K562 treated with DMSO at 1 percent for 24 hours (cell line): ENCODE results near the gene GPX1. TPM values are rescaled to one million over a fixed set of nuclear protein-coding genes. Genes with fewer than 3 reads are reported as not detected.

ENCODE experiments used
- total RNA-seq: library from RNA; unstranded; fragments of 300-600 nt; gene quantifications from 2 replicates; pipeline ENCODE4 v1.2.3, GENCODE V29; 2022; ENCODE audit warnings: low read depth; ENCODE audit not compliant: insufficient read depth

GPX1 gene
- total RNA-seq: not detected in 2 replicates

GRCh38 chr3:49358217-49358883, at the start of gene GPX1:
Gene GPX1, minus strand, starts transcription at chr3:49358353. Its CDS starts 75 bp downstream, at chr3:49358278.

GRCh38 chr3:49339941-49340800, 18.0 kb downstream of the GPX1 start, which contains the start of gene USP4:
Gene USP4, minus strand, starts transcription at chr3:49340053. Its CDS starts 29 bp downstream, at chr3:49340024.

Other genes with a start within 250 kb of the GPX1 start
- gene USP19, start 237.5 kb downstream of the GPX1 start, total RNA-seq: 55.9 and 58.4 TPM in 2 replicates
- gene LAMB2, start 225.3 kb downstream of the GPX1 start, total RNA-seq: 33.5 and 36.3 TPM in 2 replicates
- 15.7 and 17.0 TPM in 2 replicates for gene CCDC71, start 192.0 kb downstream of the GPX1 start, total RNA-seq
- gene KLHDC8B, start 186.8 kb downstream of the GPX1 start, total RNA-seq: 46.2 and 53.9 TPM in 2 replicates
- gene C3orf62, start 81.1 kb downstream of the GPX1 start, total RNA-seq: 4.0 and 6.1 TPM in 2 replicates
- gene USP4, start 18.3 kb downstream of the GPX1 start, total RNA-seq: 14.1 and 14.5 TPM in 2 replicates
- 210 and 212 TPM in 2 replicates for gene RHOA, start 53.6 kb upstream of the GPX1 start, total RNA-seq
- 13.1 and 15.0 TPM in 2 replicates for gene TCTA, start 54.1 kb upstream of the GPX1 start, total RNA-seq
- 2.1 and 2.5 TPM in 2 replicates for gene AMT, start 64.1 kb upstream of the GPX1 start, total RNA-seq
- gene NICN1, start 71.0 kb upstream of the GPX1 start, total RNA-seq: 6.8 and 7.0 TPM in 2 replicates
- gene DAG1, start 111.9 kb upstream of the GPX1 start, total RNA-seq: 12.3 and 13.2 TPM in 2 replicates
- gene BSN, start 196.1 kb upstream of the GPX1 start, total RNA-seq: 0.15 and 0.22 TPM in 2 replicates